ENCODE results near the gene RFPL3. TPM values are rescaled to one million over a fixed set of nuclear protein-coding genes. Genes with fewer than 3 reads are reported as not detected.

RFPL3 gene
- total RNA-seq, 1 donor from 2014 or later, result not detected

DNA sequence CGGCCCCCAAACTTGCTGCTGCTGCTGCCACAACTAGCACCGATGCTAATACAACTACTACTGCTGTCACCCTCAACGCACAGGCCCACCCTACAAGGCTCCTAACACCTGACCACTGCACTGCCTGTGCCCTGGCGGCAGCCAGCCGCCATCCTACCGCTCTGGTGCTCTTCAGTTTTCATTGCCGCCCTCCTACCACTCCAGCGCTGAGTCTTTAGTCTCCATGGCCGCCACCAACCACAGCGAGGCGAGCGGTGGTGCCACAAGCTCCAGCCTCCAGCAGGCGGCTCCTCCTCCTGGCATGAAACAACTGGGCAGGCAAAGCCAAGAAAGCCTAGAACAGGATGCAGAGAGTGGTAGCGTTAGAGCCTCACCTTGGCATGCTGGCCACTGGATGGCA is 5.0 kb upstream of the RFPL3 start:
- Histone ChIP-seq H2AFZ (ENCODE audit: low read depth, low read length) (no peak overlapping the region), H4K20me1 (ENCODE audit: insufficient read depth, low read length) (no peaks in the 10 kb centered on the region), H3K36me3 (ENCODE audit: insufficient read depth, low read length) (no peaks in the 10 kb centered on the region), H3K4me2 (ENCODE audit: low read length) (no peak overlapping the region), H3K4me3 (ENCODE audit: insufficient read depth, low read depth, low read length) (no peak overlapping the region), H3K9ac (ENCODE audit: low read length) (no peak overlapping the region), H3K27ac (ENCODE audit: low read depth, low read length) (no peak overlapping the region), H3K9me3 (ENCODE audit: insufficient read depth, low read depth, low read length) (no peaks in the 10 kb centered on the region), H3K79me2 (ENCODE audit: insufficient read depth, low read length) (no peaks in the 10 kb centered on the region), H3K4me1 (ENCODE audit: insufficient read depth, low read length) (peaks cover 2% of the 10 kb centered on the region), H3K27me3 (ENCODE audit: insufficient read depth, low read length) (no peaks in the 10 kb centered on the region)
- TF ChIP-seq EZH2 (IDR thresholded peaks at IDR 0.05; ENCODE audit: insufficient read depth, low read length), result no peak
- no peak for TF ChIP-seq CTCF (IDR thresholded peaks at IDR 0.05; ENCODE audit: insufficient read depth, low read depth, low read length)
- H3K9me3 Mint-ChIP-seq (ENCODE audit: unreplicated experiment), result peaks cover 3% of the 10 kb centered on the region
- no peaks in the 10 kb centered on the region for H3K4me1 Mint-ChIP-seq (ENCODE audit: low read depth, unreplicated experiment)
- no peak overlapping the region for H3K4me3 Mint-ChIP-seq (ENCODE audit: unreplicated experiment)
- peaks cover 5% of the 10 kb centered on the region for H3K27me3 Mint-ChIP-seq (ENCODE audit: low read depth, unreplicated experiment)
- FAIRE-seq (no peak), DNase-seq (ENCODE audit: low read depth) (no peak)
- H3K36me3 Mint-ChIP-seq (ENCODE audit: low read depth, unreplicated experiment), result no peaks in the 10 kb centered on the region
- no peak overlapping the region for H3K27ac Mint-ChIP-seq (ENCODE audit: unreplicated experiment)

DNA sequence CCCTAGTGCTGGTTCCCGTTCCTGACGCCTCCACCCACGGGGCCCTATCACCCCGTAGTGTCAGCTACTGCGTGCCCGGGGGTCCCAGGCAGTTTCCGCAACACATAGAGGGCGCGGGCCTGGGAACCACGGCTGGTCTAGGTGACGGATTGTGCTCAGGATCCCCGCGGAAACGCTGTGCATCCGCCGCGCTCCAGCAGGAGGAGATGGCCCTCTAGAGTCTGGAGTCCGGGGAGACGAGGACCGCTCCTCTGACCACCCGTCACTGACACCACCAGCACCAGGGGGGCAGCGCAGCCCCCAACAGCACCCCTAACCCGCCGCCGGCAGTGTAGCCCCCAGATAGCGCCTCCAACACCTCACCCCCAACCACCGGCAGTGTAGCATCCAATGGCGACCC is 4.4 kb upstream of the RFPL3 start:
- Mint-ChIP-seq H3K27me3 (ENCODE audit: low read depth, unreplicated experiment) (peaks cover 5% of the 10 kb centered on the region), H3K36me3 (ENCODE audit: low read depth, unreplicated experiment) (no peaks in the 10 kb centered on the region), H3K4me3 (ENCODE audit: unreplicated experiment) (no peak overlapping the region), H3K4me1 (ENCODE audit: low read depth, unreplicated experiment) (no peaks in the 10 kb centered on the region), H3K9me3 (ENCODE audit: unreplicated experiment) (peaks cover 3% of the 10 kb centered on the region), H3K27ac (ENCODE audit: unreplicated experiment) (no peak overlapping the region)
- DNase-seq (ENCODE audit: low read depth), result no peak
- FAIRE-seq, result no peak
- H3K4me2 ChIP-seq (ENCODE audit: low read length), result no peak overlapping the region
- H3K36me3 ChIP-seq (ENCODE audit: insufficient read depth, low read length), result no peaks in the 10 kb centered on the region
- H3K9me3 ChIP-seq (ENCODE audit: insufficient read depth, low read depth, low read length), result no peaks in the 10 kb centered on the region
- H3K4me1 ChIP-seq (ENCODE audit: insufficient read depth, low read length), result peaks cover 2% of the 10 kb centered on the region
- H3K27ac ChIP-seq (ENCODE audit: low read depth, low read length), result no peak overlapping the region
- H3K9ac ChIP-seq (ENCODE audit: low read length), result no peak overlapping the region
- H3K79me2 ChIP-seq (ENCODE audit: insufficient read depth, low read length), result no peaks in the 10 kb centered on the region
- no peaks in the 10 kb centered on the region for H4K20me1 ChIP-seq (ENCODE audit: insufficient read depth, low read length)
- H3K4me3 ChIP-seq (ENCODE audit: insufficient read depth, low read depth, low read length), result no peak overlapping the region
- TF ChIP-seq CTCF (IDR thresholded peaks at IDR 0.05; ENCODE audit: insufficient read depth, low read depth, low read length) (no peak), EZH2 (IDR thresholded peaks at IDR 0.05; ENCODE audit: insufficient read depth, low read length) (no peak)
- H3K27me3 ChIP-seq (ENCODE audit: insufficient read depth, low read length), result no peaks in the 10 kb centered on the region
- H2AFZ ChIP-seq (ENCODE audit: low read depth, low read length), result no peak overlapping the region

DNA sequence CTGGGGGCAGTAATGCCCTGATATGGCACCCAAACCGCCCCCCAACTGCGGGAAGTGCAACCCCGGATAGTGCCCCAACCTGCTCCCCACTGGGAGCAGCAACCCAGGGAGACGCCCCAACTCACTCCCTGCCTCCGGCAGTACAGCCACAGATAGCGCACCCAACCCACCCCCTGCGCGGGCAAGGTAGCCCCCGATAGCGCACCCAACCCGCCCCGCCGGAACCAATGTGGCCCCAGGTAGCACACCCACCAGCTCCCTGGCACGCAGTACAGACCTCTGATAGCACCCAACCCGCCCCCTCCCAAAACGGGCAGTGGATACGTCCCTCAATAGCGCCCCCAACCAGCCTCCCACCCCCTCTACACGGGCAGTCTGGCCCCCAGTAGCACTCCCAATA is 3.8 kb upstream of the RFPL3 start:
- Histone ChIP-seq H3K79me2 (ENCODE audit: insufficient read depth, low read length) (no peaks in the 10 kb centered on the region), H4K20me1 (ENCODE audit: insufficient read depth, low read length) (no peaks in the 10 kb centered on the region), H2AFZ (ENCODE audit: low read depth, low read length) (no peak overlapping the region), H3K36me3 (ENCODE audit: insufficient read depth, low read length) (no peaks in the 10 kb centered on the region), H3K4me2 (ENCODE audit: low read length) (no peak overlapping the region), H3K9ac (ENCODE audit: low read length) (no peak overlapping the region), H3K4me1 (ENCODE audit: insufficient read depth, low read length) (peaks cover 2% of the 10 kb centered on the region), H3K9me3 (ENCODE audit: insufficient read depth, low read depth, low read length) (no peaks in the 10 kb centered on the region), H3K4me3 (ENCODE audit: insufficient read depth, low read depth, low read length) (no peak overlapping the region), H3K27me3 (ENCODE audit: insufficient read depth, low read length) (no peaks in the 10 kb centered on the region), H3K27ac (ENCODE audit: low read depth, low read length) (no peak overlapping the region)
- FAIRE-seq (no peak), DNase-seq (ENCODE audit: low read depth) (no peak)
- Mint-ChIP-seq H3K27ac (ENCODE audit: unreplicated experiment) (no peak overlapping the region), H3K27me3 (ENCODE audit: low read depth, unreplicated experiment) (peaks cover 5% of the 10 kb centered on the region), H3K9me3 (ENCODE audit: unreplicated experiment) (peaks cover 3% of the 10 kb centered on the region), H3K36me3 (ENCODE audit: low read depth, unreplicated experiment) (no peaks in the 10 kb centered on the region), H3K4me3 (ENCODE audit: unreplicated experiment) (no peak overlapping the region), H3K4me1 (ENCODE audit: low read depth, unreplicated experiment) (no peaks in the 10 kb centered on the region)
- TF ChIP-seq CTCF (IDR thresholded peaks at IDR 0.05; ENCODE audit: insufficient read depth, low read depth, low read length) (no peak), EZH2 (IDR thresholded peaks at IDR 0.05; ENCODE audit: insufficient read depth, low read length) (no peak)
